HepG2 (cell line): ENCODE data around the gene LIG4. TPM values are rescaled to one million over a fixed set of nuclear protein-coding genes. Genes with fewer than 3 reads are reported as not detected.

Source experiments
- EED ChIP-seq: sonication (generic); formaldehyde crosslinking; IDR thresholded peaks from 2 replicates; pipeline ENCODE4 v1.5.0; 2020; ENCODE audit warnings: mild to moderate bottlenecking, missing genetic modification reagents
- ELF3 ChIP-seq: IDR thresholded peaks from 2 replicates; pipeline ENCODE4 v1.6.1; 2016; ENCODE audit warnings: missing genetic modification reagents, missing compliant biosample characterization
- HBP1 ChIP-seq: IDR thresholded peaks from 2 replicates; pipeline ENCODE4 v1.6.1; 2016; ENCODE audit warnings: low read depth, control low read depth
- KDM2A ChIP-seq: sonication (generic); formaldehyde crosslinking; IDR thresholded peaks from 2 replicates; pipeline ENCODE4 v1.4.0; 2020; ENCODE audit warnings: low read depth, missing genetic modification reagents, borderline replicate concordance
- MIER3 ChIP-seq: IDR thresholded peaks from 2 replicates; pipeline ENCODE4 v1.6.1; 2016; ENCODE audit warnings: missing compliant biosample characterization, borderline replicate concordance
- RFX5 ChIP-seq: IDR thresholded peaks from 2 replicates; pipeline ENCODE4 v1.6.1; 2011; ENCODE audit warnings: low read depth, low read length, improper control_type of control experiment
- ZBTB34 ChIP-seq: sonication (generic); formaldehyde crosslinking; IDR thresholded peaks from 2 replicates; pipeline ENCODE4 v1.8.0; 2022; ENCODE audit warnings: mild to moderate bottlenecking, missing genetic modification reagents
- ZNF331 ChIP-seq: sonication (generic); formaldehyde crosslinking; IDR thresholded peaks from 2 replicates; pipeline ENCODE4 v1.4.0; 2020; ENCODE audit warnings: missing genetic modification reagents
- ZNF414 ChIP-seq: sonication (generic); formaldehyde crosslinking; IDR thresholded peaks from 2 replicates; pipeline ENCODE4 v1.5.0; 2020; ENCODE audit warnings: missing genetic modification reagents
- ZNF639 ChIP-seq: conservative IDR thresholded peaks from 2 replicates; pipeline ENCODE4 v1.6.1; 2018; ENCODE audit warnings: missing genetic modification reagents
- ZNF775 ChIP-seq: sonication (generic); formaldehyde crosslinking; IDR thresholded peaks from 2 replicates; pipeline ENCODE4 v1.4.0; 2020; ENCODE audit warnings: missing genetic modification reagents, mild to moderate bottlenecking, moderate library complexity, borderline replicate concordance
- polyA plus RNA-seq, 8 experiments: library from polyadenylated mRNA; depleted of rRNA in 3 of 8; stranded (reverse) in 7 of 8; unstranded in 1 of 8; fragments of >200 nt; fragmentation: Illumina TruSeq in 4 of 8; extraction: Trizol in 4 of 8; gene quantifications; 2 replicates each; pipeline versions ENCODE4 v1.2.1 to v1.2.3, GENCODE V29; 2011 to 2016; ENCODE audit warnings: low read depth in 4 of 8, missing spikeins in 1 of 8, mixed read lengths in 1 of 8; ENCODE audit not compliant: insufficient read depth in 1 of 8
- total RNA-seq, 5 experiments: library from RNA; depleted of rRNA; stranded (reverse); fragments of >200 nt; fragmentation: Illumina TruSeq; extraction: Trizol; gene quantifications; 2 replicates each; pipeline ENCODE4 v1.2.3, GENCODE V29; 2016; ENCODE audit warnings: low read depth in 1 of 5
- TF ChIP-seq, protein P1 (sequence below): sonication (generic); formaldehyde crosslinking; IDR thresholded peaks from 2 replicates; pipeline ENCODE4 v1.4.0; 2020; ENCODE audit warnings: missing genetic modification reagents, borderline replicate concordance
- TF ChIP-seq, protein P2 (sequence below): sonication (generic); formaldehyde crosslinking; IDR thresholded peaks from 2 replicates; pipeline ENCODE4 v1.5.1; 2020; ENCODE audit warnings: mild to moderate bottlenecking, missing genetic modification reagents, borderline replicate concordance
- TF ChIP-seq, protein P3 (sequence below): sonication (generic); formaldehyde crosslinking; IDR thresholded peaks from 2 replicates; pipeline ENCODE4 v1.4.0; 2020; ENCODE audit warnings: missing genetic modification reagents

Gene LIG4
- total and polyA plus RNA-seq, 2 of the 13 experiments (the other 11 are each of a cell fraction or from before 2014, with no cell fraction given) = 4.0 to 4.5 TPM

DNA sequence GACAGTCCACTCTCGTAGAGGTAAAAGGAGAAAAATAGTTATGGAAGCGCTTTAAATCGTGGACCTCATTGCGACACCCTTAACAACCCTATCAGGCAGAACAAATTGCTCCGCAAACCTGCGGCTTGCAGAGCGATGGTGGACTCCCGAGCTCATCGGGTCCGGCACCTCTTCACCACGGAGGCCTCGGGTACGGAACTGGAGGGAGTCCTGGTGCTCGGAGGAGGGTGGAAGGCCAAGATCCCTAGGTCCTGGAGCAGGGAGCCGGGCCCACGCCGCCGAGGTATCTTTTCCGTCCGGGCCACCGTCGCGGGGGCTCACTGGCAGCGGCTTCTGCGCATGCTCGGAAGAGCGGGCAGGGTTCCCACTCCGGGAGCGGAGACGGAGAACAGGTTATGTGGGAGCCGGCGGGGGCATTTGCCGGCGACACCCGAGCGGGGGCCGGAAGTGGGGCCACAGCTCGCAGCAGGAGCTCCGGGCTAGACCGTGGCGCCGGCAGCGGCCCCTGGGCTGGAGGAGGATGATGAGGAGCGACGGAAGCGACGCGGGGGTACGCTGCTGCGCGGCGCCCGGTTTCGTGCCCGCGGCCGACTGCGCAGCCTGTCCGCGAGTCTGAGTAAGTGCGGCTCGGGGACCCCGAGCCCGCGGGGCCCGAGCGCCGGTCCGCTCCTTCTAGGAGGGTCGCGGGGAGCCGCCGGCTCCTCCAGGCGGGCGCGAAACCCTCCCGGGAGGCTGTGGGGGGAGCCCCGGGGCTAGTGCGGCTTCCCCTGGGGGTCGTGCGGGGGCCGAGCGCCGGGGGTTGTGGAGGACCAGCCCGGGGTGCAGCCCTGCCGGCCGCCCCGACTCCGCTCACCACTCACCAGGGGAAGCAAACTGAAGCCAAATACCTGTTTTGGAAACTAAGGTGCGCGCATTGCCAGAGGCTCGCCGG, 3.0 kb upstream of the LIG4 start, which contains the start of gene ABHD13 (continued):
- TF ChIP-seq, protein P1, sequence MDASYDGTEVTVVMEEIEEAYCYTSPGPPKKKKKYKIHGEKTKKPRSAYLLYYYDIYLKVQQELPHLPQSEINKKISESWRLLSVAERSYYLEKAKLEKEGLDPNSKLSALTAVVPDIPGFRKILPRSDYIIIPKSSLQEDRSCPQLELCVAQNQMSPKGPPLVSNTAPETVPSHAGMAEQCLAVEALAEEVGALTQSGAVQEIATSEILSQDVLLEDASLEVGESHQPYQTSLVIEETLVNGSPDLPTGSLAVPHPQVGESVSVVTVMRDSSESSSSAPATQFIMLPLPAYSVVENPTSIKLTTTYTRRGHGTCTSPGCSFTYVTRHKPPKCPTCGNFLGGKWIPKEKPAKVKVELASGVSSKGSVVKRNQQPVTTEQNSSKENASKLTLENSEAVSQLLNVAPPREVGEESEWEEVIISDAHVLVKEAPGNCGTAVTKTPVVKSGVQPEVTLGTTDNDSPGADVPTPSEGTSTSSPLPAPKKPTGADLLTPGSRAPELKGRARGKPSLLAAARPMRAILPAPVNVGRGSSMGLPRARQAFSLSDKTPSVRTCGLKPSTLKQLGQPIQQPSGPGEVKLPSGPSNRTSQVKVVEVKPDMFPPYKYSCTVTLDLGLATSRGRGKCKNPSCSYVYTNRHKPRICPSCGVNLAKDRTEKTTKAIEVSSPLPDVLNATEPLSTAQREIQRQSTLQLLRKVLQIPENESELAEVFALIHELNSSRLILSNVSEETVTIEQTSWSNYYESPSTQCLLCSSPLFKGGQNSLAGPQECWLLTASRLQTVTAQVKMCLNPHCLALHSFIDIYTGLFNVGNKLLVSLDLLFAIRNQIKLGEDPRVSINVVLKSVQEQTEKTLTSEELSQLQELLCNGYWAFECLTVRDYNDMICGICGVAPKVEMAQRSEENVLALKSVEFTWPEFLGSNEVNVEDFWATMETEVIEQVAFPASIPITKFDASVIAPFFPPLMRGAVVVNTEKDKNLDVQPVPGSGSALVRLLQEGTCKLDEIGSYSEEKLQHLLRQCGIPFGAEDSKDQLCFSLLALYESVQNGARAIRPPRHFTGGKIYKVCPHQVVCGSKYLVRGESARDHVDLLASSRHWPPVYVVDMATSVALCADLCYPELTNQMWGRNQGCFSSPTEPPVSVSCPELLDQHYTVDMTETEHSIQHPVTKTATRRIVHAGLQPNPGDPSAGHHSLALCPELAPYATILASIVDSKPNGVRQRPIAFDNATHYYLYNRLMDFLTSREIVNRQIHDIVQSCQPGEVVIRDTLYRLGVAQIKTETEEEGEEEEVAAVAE = peak; percentile 90; the same call in 1 of the 2 replicates
- TF ChIP-seq EED (CRISPR knock-in tag) (no peak), ZNF639 (CRISPR knock-in tag) (peak; percentile 78; the same call in 1 of the 2 replicates), HBP1 (CRISPR knock-in tag) (peak; percentile 62; the same call in 1 of the 2 replicates), ZNF331 (peak; percentile 63; the same call in 1 of the 2 replicates), ELF3 (peak; percentile 70; the same call in 1 of the 2 replicates), ZNF414 (CRISPR knock-in tag) (peak; percentile 90), KDM2A (peak; percentile 90), ZNF775 (peak; percentile 51; the same call in 1 of the 2 replicates), ZBTB34 (CRISPR knock-in tag) (0 out of 2 replicates have a peak, but pooled peaks have one; percentile 11), MIER3 (CRISPR knock-in tag) (peak; percentile 40; the same call in 1 of the 2 replicates), RFX5 (no peak; the same call in 1 of the 2 replicates)
- TF ChIP-seq, protein P2, sequence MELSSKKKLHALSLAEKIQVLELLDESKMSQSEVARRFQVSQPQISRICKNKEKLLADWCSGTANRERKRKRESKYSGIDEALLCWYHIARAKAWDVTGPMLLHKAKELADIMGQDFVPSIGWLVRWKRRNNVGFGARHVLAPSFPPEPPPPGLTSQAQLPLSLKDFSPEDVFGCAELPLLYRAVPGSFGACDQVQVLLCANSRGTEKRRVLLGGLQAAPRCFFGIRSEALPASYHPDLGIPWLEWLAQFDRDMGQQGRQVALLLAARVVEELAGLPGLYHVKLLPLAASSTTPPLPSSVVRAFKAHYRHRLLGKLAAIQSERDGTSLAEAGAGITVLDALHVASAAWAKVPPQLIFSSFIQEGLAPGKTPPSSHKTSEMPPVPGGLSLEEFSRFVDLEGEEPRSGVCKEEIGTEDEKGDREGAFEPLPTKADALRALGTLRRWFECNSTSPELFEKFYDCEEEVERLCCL (CRISPR knock-in tag) = peak; percentile 76; the same call in 1 of the 2 replicates
- TF ChIP-seq, protein P3, sequence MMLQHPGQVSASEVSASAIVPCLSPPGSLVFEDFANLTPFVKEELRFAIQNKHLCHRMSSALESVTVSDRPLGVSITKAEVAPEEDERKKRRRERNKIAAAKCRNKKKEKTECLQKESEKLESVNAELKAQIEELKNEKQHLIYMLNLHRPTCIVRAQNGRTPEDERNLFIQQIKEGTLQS = no peak
